GM12878 (cell line): ENCODE measurements around the gene SNX10. TPM values are rescaled to one million over a fixed set of nuclear protein-coding genes. Genes with fewer than 3 reads are reported as not detected.

ENCODE experiments used
- ATAC-seq: fragments of 200-7000 bp; cut with Tn5 transposase; 3 replicates; pipeline ENCODE4 v1.9.1; 2020; ENCODE audit warnings: mild to moderate bottlenecking, moderate library complexity
- BruUV-seq: library from RNA; stranded (reverse); fragments of 400-500 nt; replicated peaks from 2 replicates; lab custom pipeline; 2021; lab: Mats Ljungman, UMichigan
- CTCF ChIA-PET: fragments of 300-600 bp; sonication (Branson Sonifier 250); formaldehyde crosslinking; extraction: SDS; loops from one replicate; lab custom pipeline; 2021; ENCODE audit warnings: inconsistent platforms; lab: Yijun Ruan, JAX
- POLR2A ChIA-PET: fragments of 350-600 bp; formaldehyde crosslinking; extraction: SDS; loops from one replicate; lab custom pipeline; 2021; ENCODE audit warnings: inconsistent platforms; lab: Charles Lee
- RAD21 ChIA-PET: fragments of 300-600 bp; sonication (Branson Sonifier 250); formaldehyde crosslinking; loops from one replicate; lab custom pipeline; 2023; ENCODE audit warnings: antibody characterized with exemption; ENCODE audit not compliant: unreplicated experiment; lab: Charles Lee
- SMC1A ChIA-PET: fragments of 300-600 bp; sonication (Branson Sonifier 250); formaldehyde crosslinking; loops from one replicate; lab custom pipeline; 2023; ENCODE audit not compliant: unreplicated experiment, uncharacterized antibody; lab: Charles Lee
- DNase-seq: peaks from one replicate; pipeline ENCODE4 v3.0.0-alpha.2; 2011; ENCODE audit warnings: low read depth, low spot score
- FAIRE-seq: peaks from 3 replicates; lab custom pipeline; 2011; peaks lifted over from hg19 to GRCh38; lab: Jason Lieb, UNC
- H2AFZ ChIP-seq: 2 replicates; pipeline ENCODE4 v1.6.0; 2011; ENCODE audit warnings: low read depth, low read length, control low read depth; ENCODE audit not compliant: control insufficient read depth
- H3K27ac ChIP-seq: 2 replicates; pipeline ENCODE4 v1.5.1; 2011; ENCODE audit warnings: control low read depth; ENCODE audit not compliant: control insufficient read depth, insufficient read depth
- H3K27me3 ChIP-seq, 2 experiments: replicated peaks in 1 of 2; 2 replicates each; pipeline versions ENCODE4 v1.6.0 to v1.6.1; 2011; ENCODE audit warnings: low read length in 1 of 2; ENCODE audit not compliant: control insufficient read depth in 2 of 2, insufficient read depth in 2 of 2
- H3K36me3 ChIP-seq, 2 experiments: 2 replicates each; pipeline ENCODE4 v1.5.1; 2011; ENCODE audit warnings: low read length in 1 of 2; ENCODE audit not compliant: control insufficient read depth in 2 of 2, insufficient read depth in 2 of 2
- H3K4me1 ChIP-seq: 2 replicates; pipeline ENCODE4 v1.6.1; 2011; ENCODE audit warnings: mild to moderate bottlenecking, low read length, moderate library complexity, mixed read lengths; ENCODE audit not compliant: control insufficient read depth, insufficient read depth
- H3K4me2 ChIP-seq: 2 replicates; pipeline ENCODE4 v1.6.0; 2011; ENCODE audit warnings: control low read depth; ENCODE audit not compliant: control insufficient read depth, insufficient read depth
- H3K4me3 ChIP-seq: fragments of 200-600 bp; sonication (generic); 2 replicates; pipeline ENCODE4 v1.5.1; 2016
- H3K79me2 ChIP-seq: 2 replicates; pipeline ENCODE4 v1.6.0; 2011; ENCODE audit warnings: low read length; ENCODE audit not compliant: control insufficient read depth, insufficient read depth
- H3K9ac ChIP-seq: 2 replicates; pipeline ENCODE4 v1.8.0; 2011; ENCODE audit warnings: low read length, control low read depth, mixed read lengths; ENCODE audit not compliant: control insufficient read depth, insufficient read depth
- H3K9me3 ChIP-seq: replicated peaks from 3 replicates; pipeline ENCODE4 v1.5.1; 2011; ENCODE audit warnings: mild to moderate bottlenecking, low read length; ENCODE audit not compliant: control insufficient read depth, insufficient read depth
- H4K20me1 ChIP-seq: 2 replicates; pipeline ENCODE4 v1.6.0; 2011; ENCODE audit not compliant: control insufficient read depth, insufficient read depth
- BACH1 ChIP-seq: fragments of 450-650 bp; IDR thresholded peaks from 2 replicates; pipeline ENCODE4 v1.6.1; 2017; ENCODE audit warnings: mild to moderate bottlenecking, borderline replicate concordance
- IKZF1 ChIP-seq: fragments of 450-650 bp; conservative IDR thresholded peaks from 2 replicates; pipeline ENCODE4 v1.6.1; 2017; ENCODE audit warnings: antibody characterized with exemption, mild to moderate bottlenecking
- IKZF2 ChIP-seq, 2 experiments: fragments of 450-650 bp; IDR thresholded peaks; 2 replicates each; pipeline ENCODE4 v1.6.1; 2017; ENCODE audit warnings: mild to moderate bottlenecking in 2 of 2, moderate library complexity in 2 of 2
- MYC ChIP-seq: IDR thresholded peaks from 2 replicates; pipeline ENCODE4 v1.6.1; 2011; ENCODE audit warnings: mild to moderate bottlenecking, low read length, moderate library complexity, inconsistent platforms; ENCODE audit not compliant: insufficient read depth, insufficient replicate concordance, insufficient read length, severe bottlenecking
- NFXL1 ChIP-seq: fragments of 450-650 bp; IDR thresholded peaks from 2 replicates; pipeline ENCODE4 v1.6.1; 2017; ENCODE audit warnings: antibody characterized with exemption, mild to moderate bottlenecking, borderline replicate concordance
- NFYA ChIP-seq: IDR thresholded peaks from 2 replicates; pipeline ENCODE4 v1.6.1; 2011; ENCODE audit warnings: low read depth, mild to moderate bottlenecking, low read length, improper control_type of control experiment, borderline replicate concordance
- NFYB ChIP-seq: IDR thresholded peaks from 2 replicates; pipeline ENCODE4 v1.6.1; 2011; ENCODE audit warnings: low read depth, mild to moderate bottlenecking, low read length, improper control_type of control experiment, moderate library complexity; ENCODE audit not compliant: insufficient read depth
- POLR2AphosphoS2 ChIP-seq: IDR thresholded peaks from 2 replicates; pipeline ENCODE4 v1.6.1; 2011; ENCODE audit warnings: low read depth, mild to moderate bottlenecking, low read length, improper control_type of control experiment, moderate library complexity
- RELA ChIP-seq: fragments of 450-650 bp; IDR thresholded peaks from 2 replicates; pipeline ENCODE4 v1.8.0; 2014; ENCODE audit warnings: borderline replicate concordance; ENCODE audit not compliant: partially characterized antibody
- RUNX3 ChIP-seq: IDR thresholded peaks from 2 replicates; pipeline ENCODE4 v1.6.1; 2012; ENCODE audit warnings: low read length, inconsistent platforms
- SP1 ChIP-seq: IDR thresholded peaks from one replicate; pipeline ENCODE4 v1.6.1; 2011; ENCODE audit warnings: low read depth, low read length
- SREBF2 ChIP-seq: IDR thresholded peaks from 2 replicates; pipeline ENCODE4 v1.6.1; 2012; ENCODE audit warnings: mild to moderate bottlenecking, low read length
- TCF3 ChIP-seq: IDR thresholded peaks from 2 replicates; pipeline ENCODE4 v1.6.1; 2012; ENCODE audit warnings: low read depth, mild to moderate bottlenecking, low read length, borderline replicate concordance; ENCODE audit not compliant: insufficient read depth
- ZBTB4 ChIP-seq: fragments of 450-650 bp; formaldehyde crosslinking; IDR thresholded peaks from 2 replicates; pipeline ENCODE4 v1.4.0; 2022; ENCODE audit warnings: mild to moderate bottlenecking, moderate library complexity
- WGBS: methylation state at CpG from one replicate; pipeline ENCODE4 v1.1.6; 2016; ENCODE audit warnings: low lambda C conversion rate; ENCODE audit not compliant: insufficient replicate concordance, insufficient coverage; ENCODE audit errors: missing lambda C conversion rate; 5-methylcytosine and 5-hydroxymethylcytosine counted together
- in situ Hi-C: fragments of 300-500 bp; cut with MboI; formaldehyde crosslinking; loops from 9 replicates; pipeline ENCODE4 v1.14.3; 2018; ENCODE audit warnings: mixed read lengths
- intact Hi-C: fragments of 100-400 bp; cut with micrococcal nuclease; formaldehyde crosslinking; loops from one replicate; pipeline ENCODE4 v1.14.2; 2022; ENCODE audit not compliant: unreplicated experiment
- polyA plus RNA-seq, 11 experiments: library from polyadenylated mRNA; depleted of rRNA in 4 of 11; unstranded in 6 of 11; stranded (reverse) in 5 of 11; fragments of >200 nt; fragmentation: Nextera tagmentation in 4 of 11; fragmentation: Illumina TruSeq in 1 of 11; extraction: Ambion mirVana in 4 of 11; extraction: Trizol in 1 of 11; gene quantifications; 1 replicate in 1 of 11; 2 replicates in 10 of 11; pipeline versions ENCODE4 v1.2.1 to v1.2.3, GENCODE V29; 2011 to 2016; ENCODE audit warnings: inconsistent platforms in 2 of 11, missing spikeins in 2 of 11, low read depth in 1 of 11
- total RNA-seq, 4 experiments: library from RNA; depleted of rRNA in 3 of 4; stranded (reverse); fragments of >200 nt in 3 of 4; fragmentation: Illumina TruSeq in 1 of 4; extraction: Trizol in 1 of 4; gene quantifications; 2 replicates each; pipeline versions ENCODE4 v1.2.1 to v1.2.3, GENCODE V29; 2013 to 2021
- TF ChIP-seq, protein P1 (sequence below): IDR thresholded peaks from 2 replicates; pipeline ENCODE4 v1.6.1; 2011; ENCODE audit warnings: borderline replicate concordance, low read depth, mild to moderate bottlenecking, moderate library complexity, low read length; ENCODE audit not compliant: insufficient read depth, poor library complexity, severe bottlenecking
- TF ChIP-seq, protein P2 (sequence below): fragments of 450-650 bp; IDR thresholded peaks from 2 replicates; pipeline ENCODE4 v1.6.1; 2017; ENCODE audit warnings: low read depth, mild to moderate bottlenecking, moderate library complexity

SNX10 gene
- total and polyA plus RNA-seq, 10 of the 15 experiments (the other 5 are each of a cell fraction or from before 2014, with no cell fraction given): 22.0 to 56.2 (median 30.1) TPM

GRCh38 chr7:26278770-26279169 lies 12.9 kb upstream of the SNX10 start (continued):
- no peak for TF ChIP-seq POLR2AphosphoS2
- TF ChIP-seq RELA: no peak
- TF ChIP-seq, all 136 proteins: peak for 3

GRCh38 chr7:26279405-26279804 lies 12.3 kb upstream of the SNX10 start:
- Histone ChIP-seq H3K27ac (no peak overlapping the region), H3K4me1 (no peaks in the 10 kb centered on the region), H3K4me3 (no peak overlapping the region), H3K4me2 (no peak overlapping the region), H2AFZ (no peak overlapping the region), H4K20me1 (no peaks in the 10 kb centered on the region), H3K36me3 (no peaks in the 10 kb centered on the region), H3K27me3 (no peaks in the 10 kb centered on the region), H3K79me2 (no peaks in the 10 kb centered on the region), H3K9me3 (no peaks in the 10 kb centered on the region; the same call in 2 of the 3 replicates), H3K9ac (no peak overlapping the region)
- no TSS peak for BruUV-seq
- ChIA-PET CTCF (interaction anchor here (1.3 to 5.7 kb wide), 5 partner anchors 11 to 387 kb away, joined by 3 to 45 read pairs (median 6); no protein-coding TSS in a partner anchor), POLR2A (no interaction called here), SMC1A (interaction anchor here (1.0 to 3.1 kb wide), 6 partner anchors 11 to 387 kb away, joined by 3 to 17 read pairs (median 8); partner anchors contain the start of gene SNX10), RAD21 (interaction anchor here (2.1 kb wide), 1 partner anchor 86 kb away, joined by 9 read pairs; no protein-coding TSS in a partner anchor)
- no peak for DNase-seq
- intact Hi-C loops: loop anchor here (1.0 to 10.0 kb wide), 3 partner anchors 86 to 387 kb away; no protein-coding TSS in a partner anchor
- WGBS: 53% methylated on average over 4 of the region's 4 CpGs
- ATAC-seq: peak; percentile 87
- in situ Hi-C loops: no loop called here
- FAIRE-seq: no peak
- TF ChIP-seq NFYA (peak; percentile 11; the same call in 1 of the 2 replicates), NFYB (peak; percentile 88), SREBF2 (no peak), BACH1 (no peak), SP1 (peak; percentile 27), MYC (no peak), TCF3 (no peak), RUNX3 (peak; percentile 28; the same call in 1 of the 2 replicates), IKZF2 (IDR thresholded peaks at IDR 0.05) (peak in 1 of 2 experiments; percentile 41; a peak in 2 of 4 replicates), NFXL1 (no peak), ZBTB4 (CRISPR knock-in tag) (no peak), IKZF1 (peak; percentile 36; the same call in 1 of the 2 replicates)
- TF ChIP-seq, protein P1, sequence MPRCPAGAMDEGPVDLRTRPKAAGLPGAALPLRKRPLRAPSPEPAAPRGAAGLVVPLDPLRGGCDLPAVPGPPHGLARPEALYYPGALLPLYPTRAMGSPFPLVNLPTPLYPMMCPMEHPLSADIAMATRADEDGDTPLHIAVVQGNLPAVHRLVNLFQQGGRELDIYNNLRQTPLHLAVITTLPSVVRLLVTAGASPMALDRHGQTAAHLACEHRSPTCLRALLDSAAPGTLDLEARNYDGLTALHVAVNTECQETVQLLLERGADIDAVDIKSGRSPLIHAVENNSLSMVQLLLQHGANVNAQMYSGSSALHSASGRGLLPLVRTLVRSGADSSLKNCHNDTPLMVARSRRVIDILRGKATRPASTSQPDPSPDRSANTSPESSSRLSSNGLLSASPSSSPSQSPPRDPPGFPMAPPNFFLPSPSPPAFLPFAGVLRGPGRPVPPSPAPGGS: no peak
- TF ChIP-seq, protein P2, sequence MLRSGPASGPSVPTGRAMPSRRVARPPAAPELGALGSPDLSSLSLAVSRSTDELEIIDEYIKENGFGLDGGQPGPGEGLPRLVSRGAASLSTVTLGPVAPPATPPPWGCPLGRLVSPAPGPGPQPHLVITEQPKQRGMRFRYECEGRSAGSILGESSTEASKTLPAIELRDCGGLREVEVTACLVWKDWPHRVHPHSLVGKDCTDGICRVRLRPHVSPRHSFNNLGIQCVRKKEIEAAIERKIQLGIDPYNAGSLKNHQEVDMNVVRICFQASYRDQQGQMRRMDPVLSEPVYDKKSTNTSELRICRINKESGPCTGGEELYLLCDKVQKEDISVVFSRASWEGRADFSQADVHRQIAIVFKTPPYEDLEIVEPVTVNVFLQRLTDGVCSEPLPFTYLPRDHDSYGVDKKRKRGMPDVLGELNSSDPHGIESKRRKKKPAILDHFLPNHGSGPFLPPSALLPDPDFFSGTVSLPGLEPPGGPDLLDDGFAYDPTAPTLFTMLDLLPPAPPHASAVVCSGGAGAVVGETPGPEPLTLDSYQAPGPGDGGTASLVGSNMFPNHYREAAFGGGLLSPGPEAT: 0 out of 2 replicates have a peak, but pooled peaks have one; percentile 40
